T-helper 22 cell (primary cell): ENCODE measurements around the gene C19orf38.

ENCODE experiments used
- DNase-seq: peaks from one replicate; pipeline ENCODE4 v3.0.0-alpha.2; 2020; ENCODE audit warnings: low read depth

The C19orf38 gene

DNA sequence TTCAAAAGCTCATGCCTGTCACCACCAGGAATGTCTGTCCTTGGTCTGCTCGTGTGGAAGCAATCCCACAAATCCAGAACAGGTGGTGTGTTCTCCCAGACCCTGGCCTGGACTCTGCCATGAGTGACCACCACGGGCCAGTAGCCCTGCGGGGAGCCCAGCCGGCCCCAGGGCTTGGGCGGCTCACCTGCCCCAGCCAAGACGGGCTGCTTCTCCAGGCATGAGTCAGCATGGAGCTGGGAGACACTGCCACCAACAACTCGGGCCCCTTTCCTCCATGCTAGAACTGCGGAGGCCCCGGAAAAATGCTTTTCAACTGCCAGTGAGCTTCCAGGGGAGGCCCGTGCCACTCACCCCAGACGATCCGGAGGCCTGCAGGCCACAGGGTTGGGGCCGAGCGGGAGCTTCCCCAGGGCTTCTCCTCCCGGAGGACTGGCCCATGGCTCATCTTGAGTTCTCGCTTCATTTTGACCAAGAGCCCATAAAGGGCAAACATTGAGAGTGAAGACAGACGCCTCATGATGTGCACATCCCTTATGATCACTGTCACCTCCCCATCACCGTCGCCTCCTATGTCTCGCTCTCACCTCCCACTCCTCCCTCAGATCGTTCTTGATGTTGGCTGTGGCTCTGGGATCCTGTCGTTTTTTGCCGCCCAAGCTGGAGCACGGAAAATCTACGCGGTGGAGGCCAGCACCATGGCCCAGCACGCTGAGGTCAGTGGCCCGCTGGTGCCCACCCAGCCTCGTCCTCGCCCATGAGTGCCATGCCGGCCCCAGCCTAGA, 63.6 kb downstream of the C19orf38 start:
- DNase-seq: no peak

DNA sequence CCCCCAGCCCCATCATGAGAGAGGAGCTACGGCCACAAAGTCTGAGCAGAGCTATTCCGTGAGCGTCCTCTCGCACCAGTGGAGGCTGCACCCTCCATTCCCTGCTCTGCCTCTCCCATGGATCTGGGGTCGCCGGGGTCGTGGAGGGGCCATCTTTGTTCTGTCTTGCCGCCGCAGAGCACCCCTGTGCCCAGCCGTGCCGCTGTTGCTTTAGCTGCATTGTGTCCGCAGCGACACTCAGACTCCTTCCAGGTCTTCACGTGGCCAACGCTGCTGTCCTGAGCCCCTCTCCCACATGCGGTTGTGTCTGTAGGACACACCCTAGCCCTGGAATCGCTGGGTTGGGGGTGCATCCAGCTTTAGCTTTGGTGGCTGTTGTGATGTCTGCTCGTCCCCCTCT, 64.4 kb downstream of the C19orf38 start:
- no peak for DNase-seq

DNA sequence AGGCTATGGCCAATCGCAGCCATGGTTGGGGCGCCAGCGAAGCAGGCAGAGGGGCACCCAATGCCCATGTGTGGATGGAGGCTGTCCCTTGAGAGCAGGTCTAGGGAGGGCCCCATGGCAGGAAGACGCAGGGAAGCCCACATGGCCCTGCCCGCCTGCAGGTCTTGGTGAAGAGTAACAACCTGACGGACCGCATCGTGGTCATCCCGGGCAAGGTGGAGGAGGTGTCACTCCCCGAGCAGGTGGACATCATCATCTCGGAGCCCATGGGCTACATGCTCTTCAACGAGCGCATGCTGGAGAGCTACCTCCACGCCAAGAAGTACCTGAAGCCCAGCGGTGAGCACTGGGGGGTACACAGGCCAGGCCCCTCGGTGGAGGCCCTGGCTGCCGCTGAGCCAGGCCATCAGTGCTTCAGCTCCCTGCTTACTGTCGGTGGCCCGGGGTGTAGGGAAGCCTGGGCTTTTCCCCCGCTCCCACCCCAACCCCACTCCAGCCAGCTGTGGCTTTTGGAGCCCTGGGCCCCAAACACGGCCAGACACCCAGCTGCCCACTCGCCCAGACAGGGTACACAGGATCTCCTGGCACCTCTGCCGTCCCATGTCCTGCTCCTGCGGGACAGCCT, 65.6 kb downstream of the C19orf38 start:
- DNase-seq: no peak

DNA sequence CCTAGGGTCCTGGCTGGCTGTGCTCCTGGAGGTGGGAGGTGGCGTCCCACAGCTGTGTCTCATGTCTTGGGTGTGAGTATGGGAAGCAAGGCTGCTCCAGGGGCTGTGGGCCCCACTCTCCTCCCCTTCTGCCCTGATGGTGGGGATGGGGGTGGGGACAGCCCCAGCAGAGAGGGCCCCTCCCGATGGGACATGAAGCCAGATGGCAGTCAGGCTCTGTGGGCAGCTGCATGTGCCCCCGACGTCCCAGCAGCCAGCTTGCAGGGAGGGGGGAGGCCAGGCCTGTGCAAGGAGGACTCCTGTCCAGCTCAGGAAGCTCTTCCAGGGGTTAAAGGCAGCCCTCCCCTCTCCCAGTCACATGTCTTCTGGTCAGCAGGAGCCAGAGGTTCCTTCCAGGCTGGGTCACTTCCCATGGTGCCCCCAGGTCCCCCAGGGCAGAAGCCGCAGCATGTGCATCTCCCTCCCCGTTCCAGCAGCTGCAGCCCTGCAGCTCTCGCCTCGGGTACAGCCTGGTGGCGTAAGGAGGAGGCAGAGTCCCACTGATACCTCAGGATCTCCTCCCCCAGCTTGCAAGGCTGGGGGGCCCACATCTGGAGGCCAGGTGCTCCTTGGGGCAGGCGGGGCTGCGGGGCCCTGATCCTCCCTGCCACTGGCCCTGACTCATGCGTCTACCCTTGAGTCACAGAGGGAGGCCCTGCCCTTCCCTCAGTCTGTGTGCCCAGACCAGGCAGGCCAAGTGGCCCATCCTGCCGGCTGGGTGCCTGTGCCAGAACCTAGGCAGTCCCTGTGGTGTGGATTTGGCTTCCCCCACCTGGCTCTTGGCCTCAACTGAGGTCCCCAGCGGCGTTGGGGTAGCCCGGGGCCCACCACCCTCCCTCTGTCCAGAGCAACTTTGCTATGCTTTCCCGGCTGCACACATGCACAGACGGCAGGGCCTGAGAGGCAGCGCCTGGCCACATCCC, 67.2 kb downstream of the C19orf38 start:
- no peak for DNase-seq

DNA sequence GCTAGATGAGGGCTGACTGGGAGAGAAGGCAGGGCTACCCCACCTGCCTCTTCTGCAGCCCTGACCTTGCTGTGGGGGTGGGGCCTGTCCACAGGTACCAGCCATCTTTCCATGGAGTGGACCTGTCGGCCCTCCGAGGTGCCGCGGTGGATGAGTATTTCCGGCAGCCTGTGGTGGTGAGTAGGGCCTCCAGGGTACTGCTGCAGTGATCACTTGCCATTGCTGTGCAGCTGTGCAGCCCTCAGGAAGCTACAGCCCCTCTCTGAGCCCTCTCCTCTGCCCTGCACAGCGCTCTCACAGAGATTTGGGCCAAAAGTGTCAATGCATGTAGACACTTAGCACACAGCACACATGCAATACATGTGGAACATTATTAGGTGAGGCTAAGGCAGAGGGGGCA, 68.4 kb downstream of the C19orf38 start:
- DNase-seq: no peak

DNA sequence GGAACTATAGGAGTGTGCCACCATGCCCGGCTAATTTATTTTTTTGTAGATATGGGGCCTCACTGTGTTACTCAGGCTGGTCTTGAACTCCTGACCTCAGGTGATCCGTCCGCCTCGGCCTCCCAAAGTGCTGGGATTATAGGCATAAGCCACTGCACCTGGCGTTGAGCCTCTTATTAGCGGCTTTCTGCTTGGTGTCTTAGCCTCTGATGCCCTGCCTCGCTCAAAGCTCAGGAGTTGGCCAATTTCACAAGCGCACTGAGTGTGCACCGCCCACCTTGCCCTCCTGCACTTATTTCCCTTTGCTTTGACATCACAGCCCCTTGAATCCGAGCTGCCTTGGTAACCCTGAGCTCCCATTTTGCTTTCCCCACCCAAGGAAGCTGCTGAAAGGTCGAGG, 70.1 kb downstream of the C19orf38 start:
- DNase-seq: no peak
